ENCODE data around the gene FGGY.
"Not testable (repeated sequence)": the region's sequence is repeated elsewhere in the genome, so short reads cannot be mapped to it uniquely, and the experiment has no call there.

FGGY gene

DNA sequence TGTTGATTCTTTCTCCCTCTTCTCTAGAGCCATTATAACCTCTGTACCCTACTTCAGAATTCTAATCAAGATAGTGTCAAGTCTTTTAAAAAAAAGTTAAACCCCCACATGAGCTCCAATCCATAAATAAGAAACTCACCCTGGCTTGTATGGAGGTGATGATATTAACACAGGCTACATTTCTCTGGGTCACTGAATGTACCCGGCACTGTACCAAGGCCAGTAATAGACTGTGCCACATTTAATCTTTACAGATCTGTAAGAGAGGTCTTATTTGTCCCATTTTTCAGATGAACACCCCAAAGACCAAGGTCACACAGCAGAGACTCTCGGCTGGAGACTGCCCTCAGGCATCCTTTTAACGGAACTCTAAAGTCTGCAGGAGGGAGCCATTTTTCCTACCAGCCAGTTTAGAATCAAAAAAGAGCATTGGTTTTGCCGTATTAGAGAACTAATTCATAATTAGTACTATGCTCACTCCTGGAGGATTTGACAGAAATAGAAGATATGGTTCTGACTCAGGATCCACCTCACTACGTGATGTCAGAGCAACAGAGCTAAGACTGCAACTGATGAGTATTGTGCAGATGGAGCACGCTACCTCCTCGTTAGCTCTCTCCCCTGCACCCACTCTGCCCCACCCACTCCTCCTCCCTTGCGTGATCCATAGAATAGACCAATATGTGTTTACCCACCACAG lies 300.7 kb downstream of the FGGY start:
- DNase-seq, result no peak

DNA sequence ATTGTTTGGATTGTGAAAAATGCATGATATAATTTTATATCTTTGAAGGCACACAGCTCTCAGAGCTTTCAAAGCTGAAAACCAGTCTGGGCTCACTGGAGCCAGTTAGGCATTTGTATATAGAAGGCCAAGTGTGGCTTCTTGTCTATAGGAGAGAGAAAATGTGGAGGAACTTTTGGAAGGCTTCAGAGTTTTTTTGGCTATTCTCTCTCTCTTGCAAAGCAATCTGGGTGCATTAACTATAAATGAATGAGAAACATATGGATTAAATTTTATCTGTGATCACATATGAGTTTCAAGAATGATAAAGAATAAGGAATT lies 301.2 kb downstream of the FGGY start:
- DNase-seq, result no peak

DNA sequence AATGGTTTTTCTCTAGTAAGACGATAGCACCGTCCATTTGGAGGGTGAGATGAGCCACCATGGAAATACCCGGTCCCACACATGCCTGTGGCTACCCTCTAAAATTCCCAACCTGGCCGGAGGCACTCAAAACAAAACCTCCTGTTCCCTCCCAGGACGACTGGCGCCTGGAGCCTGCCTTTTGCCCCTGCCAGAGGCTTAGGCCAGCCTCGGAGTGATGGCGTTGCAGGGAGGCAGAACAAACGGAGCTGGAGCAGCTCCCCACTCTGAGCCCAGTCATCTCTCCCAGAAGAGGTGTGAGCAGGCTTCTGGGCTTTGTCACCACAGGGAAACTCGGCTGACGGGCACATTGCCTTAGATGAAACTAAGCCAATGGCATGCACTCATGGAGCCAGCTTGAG lies 304.1 kb downstream of the FGGY start:
- no peak for DNase-seq

DNA sequence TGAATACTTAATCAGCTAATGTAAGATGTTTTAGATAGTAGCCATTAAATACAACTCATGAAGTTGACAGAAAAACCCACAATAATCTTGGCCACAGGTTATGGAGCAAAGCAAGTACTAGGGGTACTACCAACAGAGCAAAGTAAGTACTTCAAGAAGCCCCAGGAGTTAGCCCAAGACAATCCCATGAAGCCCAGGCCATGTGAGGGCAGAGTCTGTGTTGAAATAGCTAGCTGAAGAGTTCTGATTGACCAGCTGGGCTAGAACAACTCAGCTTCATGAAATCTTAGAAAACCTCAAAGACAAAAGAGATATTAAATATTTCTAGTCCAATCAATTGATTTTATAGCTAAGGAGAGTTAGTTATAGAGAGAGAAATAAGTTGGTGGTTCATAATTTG lies 304.9 kb downstream of the FGGY start:
- no peak for DNase-seq

DNA sequence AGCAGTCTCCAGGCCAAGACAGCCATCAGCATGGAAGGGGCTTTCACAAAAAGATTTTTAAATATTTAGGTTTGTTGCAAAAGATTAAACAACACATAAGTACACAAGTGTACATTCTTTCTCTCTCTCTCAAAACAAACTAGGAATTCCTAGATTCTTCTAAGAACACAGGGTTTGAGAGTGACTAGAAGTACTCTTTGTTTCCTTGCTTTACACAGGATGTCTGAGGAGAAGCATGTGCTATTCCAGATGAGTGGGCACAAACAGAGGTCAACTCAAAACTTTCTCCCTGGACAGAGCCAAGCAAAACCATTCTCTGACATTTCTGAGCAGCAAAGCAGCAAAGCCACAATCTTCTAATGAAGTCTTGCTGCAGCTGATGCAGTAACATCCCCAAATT lies 307.3 kb downstream of the FGGY start:
- DNase-seq, result no peak

DNA sequence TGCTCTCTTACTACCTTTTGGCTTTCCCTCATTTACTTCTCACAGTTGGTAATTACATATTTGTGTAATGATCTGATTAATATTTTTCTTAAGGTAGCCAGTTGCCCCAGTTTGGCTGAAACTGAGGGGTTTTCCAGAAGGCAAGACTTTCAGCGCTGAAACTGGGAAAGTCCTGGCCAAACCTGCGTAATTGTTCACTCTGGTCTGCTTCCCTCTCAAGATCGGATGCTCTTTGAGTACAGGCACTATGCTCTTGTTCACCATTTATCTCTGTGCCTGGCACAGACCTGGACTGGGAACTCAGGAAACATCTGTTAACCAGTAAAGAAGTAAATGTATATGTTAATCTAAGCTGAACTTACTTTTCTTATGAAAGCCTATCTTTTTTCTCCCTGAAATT lies 308.3 kb downstream of the FGGY start:
- no peak for DNase-seq

DNA sequence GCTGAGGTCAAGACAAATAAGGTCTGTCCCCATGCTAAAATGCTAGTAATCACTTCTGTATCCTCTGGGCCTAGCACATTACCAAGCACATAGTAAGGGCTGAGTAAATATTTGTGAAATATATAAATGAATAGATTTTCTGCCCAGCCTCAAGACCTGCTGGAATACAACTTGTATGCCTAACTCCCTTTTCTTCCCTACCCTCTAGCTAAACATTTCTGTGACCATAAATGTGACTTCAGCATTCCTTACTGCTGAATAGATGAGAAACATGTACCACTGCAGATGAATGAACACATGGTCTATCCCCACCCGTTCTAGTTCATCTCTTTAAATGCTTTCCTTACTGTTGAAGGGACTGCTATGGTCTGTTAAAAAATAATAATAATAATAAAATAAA lies 308.9 kb downstream of the FGGY start:
- DNase-seq, result no peak

DNA sequence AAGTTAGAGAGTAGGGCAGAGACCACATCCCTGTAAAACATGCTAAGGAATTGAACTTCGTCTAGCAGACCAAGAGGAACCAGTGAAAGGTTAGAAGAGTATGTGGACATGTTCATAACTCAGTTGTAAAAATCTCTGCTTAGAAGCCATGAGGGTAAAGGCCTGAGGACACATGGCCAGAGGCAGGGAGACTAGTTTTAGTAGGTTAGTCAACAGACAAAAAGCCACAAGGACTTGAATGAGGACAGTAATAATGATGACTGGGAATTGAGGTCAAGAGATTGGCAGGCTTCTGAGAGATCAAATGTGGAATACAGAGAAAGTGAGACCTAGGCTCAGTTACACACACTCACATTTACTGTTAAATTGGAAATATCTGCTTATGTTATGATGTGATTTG lies 312.4 kb downstream of the FGGY start:
- DNase-seq, result no peak

DNA sequence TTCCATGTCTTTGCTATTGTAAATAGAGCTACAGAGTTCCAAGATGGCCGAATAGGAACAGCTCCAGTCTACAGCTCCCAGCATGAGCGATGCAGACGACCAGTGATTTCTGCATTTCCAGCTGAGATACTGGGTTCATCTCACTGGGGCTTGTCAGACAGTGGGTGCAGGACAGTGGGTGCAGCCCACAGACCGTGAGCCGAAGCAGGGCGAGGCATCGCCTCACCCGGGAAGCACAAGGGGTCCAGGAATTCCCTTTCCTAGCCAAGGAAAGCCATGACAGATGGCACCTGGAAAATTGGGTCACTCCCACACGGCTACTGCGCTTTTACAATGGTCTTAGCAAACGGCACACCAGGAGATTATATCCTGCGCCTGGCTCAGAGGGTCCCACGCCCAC lies 313.6 kb downstream of the FGGY start:
- DNase-seq, result not testable (repeated sequence)

DNA sequence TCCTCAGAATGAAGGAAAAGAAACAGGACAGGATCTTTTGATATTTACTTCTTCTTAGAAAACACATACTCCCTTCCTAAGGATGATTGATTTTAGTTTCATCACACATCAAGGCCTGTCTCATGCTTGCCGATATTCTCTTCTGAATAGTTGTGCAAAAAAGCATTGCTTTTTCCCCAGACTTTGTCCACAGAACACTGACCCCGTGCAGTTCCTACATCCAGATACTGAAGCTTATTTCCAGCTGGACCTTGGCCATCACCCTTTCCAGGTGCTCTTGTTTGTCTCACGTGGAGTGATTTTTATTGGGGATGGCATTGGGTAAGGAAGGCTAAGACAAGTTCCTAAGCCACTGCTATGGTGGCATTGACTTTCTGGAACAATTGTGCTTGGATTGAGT lies 320.5 kb downstream of the FGGY start:
- no peak for DNase-seq

DNA sequence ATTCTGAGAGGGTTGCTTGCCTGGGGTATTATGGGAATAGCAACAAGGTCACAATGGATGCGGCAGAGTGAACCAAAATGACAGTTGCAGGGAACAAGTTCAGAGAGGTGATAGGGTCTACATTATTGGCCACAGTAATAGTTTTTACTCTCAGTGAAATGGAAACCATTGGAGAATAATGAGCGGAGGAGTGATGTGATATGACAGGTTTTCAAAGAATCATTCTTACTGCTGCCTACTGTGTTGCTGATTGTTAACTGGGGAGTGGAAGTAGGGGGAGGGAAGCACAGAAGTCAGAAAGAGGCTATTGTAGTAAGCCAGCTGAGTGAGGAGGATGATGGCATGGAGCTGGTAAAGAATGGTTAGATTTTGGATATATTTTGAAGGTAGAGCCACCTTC lies 322.7 kb downstream of the FGGY start:
- no peak for DNase-seq

DNA sequence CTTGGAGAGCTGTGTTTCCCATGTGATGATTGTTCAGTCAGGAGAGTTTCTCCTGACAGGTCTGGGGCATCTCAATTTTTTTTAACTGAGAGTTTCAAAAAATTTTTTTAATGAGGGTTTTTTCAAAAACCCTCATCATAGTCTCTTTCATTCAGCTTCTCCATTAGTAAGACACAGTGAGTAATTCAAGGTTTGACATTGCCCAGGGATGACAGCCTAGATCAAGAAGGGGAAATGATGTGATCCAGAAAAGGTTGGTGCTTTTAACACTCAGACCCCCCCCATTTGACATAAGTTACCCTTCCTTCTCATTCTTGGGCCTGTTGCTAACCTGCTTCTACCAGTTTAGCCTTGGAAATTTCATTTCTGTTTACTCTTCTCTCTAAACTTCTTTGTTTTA lies 328.5 kb downstream of the FGGY start:
- no peak for DNase-seq

DNA sequence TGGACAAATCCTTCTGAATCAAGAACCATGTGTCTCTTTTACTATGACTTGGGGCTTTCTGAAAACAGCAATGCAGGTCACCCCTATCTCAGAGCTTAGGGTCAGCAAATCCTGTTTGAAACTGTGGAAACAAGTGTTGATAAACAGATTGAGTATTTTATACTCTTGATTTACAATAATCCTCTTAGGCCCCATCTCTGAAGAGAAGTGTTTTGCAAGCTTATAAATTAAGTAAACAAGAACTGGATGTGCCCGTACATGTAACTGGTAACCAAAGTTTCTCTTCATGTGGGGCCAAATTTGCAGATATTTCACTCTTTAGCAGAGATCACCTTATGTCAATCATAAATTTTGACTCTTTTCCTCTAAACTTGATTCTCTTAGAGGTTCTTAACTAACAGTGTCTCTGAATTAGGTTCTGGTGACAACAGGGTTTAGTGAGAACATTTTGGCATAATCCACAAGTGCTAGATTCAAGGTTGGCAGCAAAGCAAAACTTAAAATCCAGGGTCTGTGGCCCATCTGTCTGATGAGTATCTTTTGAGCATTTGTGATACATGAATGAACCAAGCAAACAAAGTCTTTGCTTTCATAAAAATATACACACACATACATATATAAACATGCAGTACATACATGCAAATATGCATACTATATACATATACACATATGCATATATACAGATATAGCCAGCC lies 334.8 kb downstream of the FGGY start:
- no peak for DNase-seq

DNA sequence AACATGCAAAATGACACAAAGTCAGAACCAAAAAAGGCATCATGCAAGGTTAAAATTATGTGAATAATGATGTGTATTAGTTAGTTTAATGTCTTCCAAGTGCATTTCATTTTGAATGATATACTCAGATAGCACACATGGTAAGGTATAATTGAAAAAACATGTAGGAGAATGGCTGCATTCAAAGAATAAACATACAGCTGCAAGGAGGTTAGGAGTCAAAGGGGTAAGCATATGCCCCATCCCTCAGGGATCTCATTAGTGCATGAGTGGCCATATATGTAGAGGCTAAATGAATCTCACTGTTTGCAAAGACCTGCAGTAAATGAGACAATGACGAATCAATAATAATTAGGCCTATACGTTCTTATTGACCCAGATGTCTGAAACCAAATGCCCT lies 338.2 kb downstream of the FGGY start:
- no peak for DNase-seq

DNA sequence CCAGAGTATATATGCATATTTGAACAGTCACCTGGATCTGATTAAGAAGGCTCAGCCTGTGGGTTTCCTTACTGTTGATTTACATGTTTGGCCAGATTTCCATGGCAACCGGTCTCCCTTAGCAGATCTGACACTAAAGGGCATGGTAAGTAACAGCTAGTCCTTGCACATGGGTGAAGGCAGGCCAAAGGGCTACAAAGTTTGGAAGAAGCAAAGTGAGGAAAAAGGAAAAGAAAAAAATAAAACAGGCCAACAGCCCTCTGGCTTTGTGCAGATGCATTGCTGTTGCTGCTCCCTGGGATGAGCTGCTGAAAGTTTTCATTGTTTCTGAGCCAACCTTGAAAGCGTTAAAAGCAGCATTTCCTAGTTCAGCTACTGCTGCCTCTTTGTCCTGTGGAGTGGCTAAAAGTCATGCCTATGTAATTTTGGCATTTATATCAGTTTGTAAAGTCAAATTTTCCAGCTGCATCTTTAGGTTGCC lies 341.4 kb downstream of the FGGY start:
- DNase-seq, result no peak

DNA sequence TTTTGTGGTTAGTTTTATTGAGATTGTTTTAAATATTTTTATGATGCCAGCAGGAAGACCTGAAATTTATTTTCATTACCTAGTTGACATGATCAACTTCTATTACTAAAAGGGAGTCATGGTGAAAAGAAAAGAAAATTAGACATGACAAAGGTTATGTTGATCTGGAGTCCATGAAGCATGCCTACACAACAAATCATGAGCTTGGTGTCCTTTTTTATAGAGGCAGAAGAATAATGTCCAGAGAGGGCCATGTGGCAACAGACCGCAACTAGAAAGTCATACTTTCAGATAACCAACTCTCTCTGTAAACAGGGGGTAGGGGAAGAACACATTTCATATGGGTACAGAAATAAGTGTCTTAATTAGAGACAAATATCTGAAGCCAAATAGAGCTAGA lies 342.4 kb downstream of the FGGY start:
- no peak for DNase-seq

DNA sequence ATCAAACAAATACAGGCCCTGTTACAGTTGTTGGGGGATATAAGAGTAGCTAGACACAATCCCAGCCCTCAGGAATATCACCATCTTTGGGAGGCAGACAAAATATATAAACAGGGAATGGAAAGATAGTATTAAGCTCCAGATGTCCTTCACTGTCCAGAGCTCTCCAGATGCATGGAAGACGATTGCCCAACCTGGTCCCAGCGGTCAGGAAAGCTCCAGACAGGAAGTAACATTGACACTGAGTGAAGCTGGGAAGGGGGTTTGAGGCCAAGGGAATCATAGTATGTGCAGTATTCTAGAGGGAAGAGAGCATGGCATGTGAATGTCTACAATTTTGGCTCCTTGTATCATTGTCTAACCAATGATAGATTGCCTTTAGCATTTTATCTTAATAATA lies 344.0 kb downstream of the FGGY start:
- no peak for DNase-seq

DNA sequence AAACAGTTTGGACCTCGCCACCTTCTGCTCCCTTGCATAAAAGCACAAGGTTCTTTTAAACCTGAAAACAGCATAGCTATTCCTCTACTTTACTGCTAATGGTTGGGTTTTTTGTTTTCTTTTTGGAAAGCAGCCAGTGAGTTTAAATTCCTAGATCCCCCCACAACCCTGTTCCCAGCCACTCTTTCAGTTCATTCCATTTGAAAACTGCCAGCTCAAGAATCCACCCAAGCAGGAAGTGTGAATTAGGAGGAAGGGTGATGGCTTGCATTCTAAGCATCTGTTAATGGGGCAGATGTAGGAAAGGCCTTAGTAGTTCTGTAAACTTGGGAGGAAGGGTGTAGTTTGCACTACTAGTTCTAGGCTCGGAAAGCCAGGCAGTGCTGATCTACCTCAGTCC lies 344.9 kb downstream of the FGGY start:
- no peak for DNase-seq

DNA sequence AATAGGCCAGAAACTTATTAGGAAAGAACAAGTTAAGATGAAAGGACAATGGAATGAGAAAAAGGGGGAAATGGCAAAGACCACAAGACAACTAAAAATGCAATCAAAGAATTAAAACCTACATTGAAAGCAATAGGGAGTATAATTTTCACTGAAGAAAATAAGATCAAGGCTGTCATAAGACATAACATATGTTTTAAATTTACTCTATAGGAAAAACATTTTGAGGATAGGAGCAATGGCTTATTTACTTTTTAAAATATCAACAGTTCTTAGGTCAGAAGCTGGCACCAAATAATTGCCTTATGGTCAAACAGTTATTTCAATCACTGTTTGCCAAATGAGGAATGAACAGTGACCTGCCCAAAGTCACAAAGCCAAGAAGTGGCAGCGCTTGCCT lies 346.6 kb downstream of the FGGY start:
- no peak for DNase-seq

DNA sequence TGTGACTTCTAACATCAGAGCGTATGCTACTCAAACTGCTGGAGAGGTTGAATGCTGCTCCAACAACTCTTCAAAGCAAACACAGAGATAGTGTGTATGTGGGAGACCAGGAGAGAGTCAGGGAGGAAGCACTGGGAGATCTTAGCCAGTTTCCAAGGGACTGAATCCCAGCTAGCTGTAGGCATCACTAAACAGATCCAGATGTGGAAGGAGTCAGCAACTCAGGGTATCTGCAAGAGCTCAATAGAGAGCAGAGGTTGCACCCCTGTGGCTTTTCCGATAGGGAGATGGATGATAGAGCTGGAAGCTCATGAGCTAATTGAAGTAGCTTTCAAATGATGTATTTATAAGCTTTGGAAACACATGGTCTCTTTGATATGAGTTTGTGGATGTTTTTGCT lies 349.0 kb downstream of the FGGY start:
- DNase-seq, result no peak

DNA sequence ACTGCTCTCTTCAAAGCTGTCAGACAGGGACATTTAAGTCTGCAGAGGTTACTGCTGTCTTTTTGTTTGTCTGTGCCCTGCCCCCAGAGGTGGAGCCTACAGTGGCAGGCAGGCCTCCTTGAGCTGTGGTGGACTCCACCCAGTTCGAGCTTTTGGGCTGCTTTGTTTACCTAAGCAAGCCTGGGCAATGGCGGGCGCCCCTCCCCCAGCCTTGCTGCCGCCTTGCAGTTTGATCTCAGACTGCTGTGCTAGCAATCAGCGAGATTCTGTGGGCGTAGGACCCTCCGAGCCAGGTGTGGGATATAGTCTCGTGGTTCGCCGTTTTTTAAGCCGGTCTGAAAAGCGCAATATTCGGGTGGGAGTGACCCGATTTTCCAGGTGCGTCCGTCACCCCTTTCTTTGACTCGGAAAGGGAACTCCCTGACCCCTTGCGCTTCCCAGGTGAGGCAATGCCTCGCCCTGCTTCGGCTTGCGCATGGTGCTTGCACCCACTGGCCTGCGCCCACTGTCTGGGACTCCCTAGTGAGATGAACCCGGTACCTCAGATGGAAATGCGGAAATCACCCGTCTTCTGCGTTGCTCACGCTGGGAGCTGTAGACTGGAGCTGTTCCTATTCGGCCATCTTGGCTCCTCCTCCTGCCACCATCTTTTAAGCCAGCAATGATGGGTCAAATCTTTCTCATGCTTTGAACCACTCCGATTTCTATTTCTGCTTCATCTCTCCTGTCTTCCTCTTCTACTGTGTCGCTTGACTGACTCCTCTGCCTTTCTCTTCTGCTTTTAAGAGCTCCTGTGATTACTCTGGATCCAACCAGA lies 356.5 kb downstream of the FGGY start:
- not testable (repeated sequence) for DNase-seq

DNA sequence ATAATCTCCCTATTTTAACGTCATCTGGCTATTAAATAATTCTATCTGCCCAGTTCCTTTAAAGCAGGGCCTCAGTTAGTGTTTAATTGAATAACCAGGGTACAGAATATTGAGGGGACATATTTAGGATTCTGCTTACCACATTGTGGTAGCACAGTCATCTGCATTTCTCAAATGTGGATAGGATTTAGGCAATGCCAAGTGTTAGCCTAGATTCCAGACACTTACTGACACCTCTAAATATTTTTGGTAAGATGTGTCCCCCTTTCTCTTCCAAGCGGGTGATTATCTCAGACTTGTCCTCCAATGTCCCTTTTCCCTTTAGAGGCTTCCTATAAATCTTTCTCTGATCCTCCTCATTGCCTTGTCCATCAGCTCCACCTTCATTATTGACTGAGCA lies 357.1 kb downstream of the FGGY start:
- DNase-seq, result no peak

DNA sequence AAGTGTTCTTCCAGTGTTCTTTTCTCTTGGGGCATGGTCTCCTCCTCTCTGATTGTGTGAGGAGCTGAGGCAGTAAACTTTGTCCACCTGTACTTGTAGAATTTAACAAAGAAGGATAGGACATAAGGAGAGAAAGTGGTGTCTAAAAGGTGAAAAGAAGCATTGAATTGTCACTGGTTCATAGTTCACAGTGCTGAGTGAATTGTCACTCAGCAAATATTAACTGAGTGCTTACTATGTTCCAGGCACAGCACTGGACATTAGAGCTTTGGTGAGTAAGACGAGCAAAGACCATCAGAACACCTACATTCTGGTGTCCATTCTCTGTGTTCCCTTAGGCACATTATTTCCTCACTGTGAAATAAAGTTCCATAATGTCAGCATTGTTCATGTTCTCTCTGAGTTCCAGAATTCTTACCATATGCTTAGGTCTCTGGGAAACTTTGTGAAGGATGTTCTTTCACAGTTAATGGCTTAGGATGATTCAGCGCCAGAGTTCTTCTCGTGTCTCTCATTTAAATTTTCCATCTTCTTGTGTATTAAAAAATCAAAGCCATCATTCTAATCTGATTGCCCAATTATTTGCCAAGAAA lies 361.1 kb downstream of the FGGY start:
- DNase-seq, result no peak

DNA sequence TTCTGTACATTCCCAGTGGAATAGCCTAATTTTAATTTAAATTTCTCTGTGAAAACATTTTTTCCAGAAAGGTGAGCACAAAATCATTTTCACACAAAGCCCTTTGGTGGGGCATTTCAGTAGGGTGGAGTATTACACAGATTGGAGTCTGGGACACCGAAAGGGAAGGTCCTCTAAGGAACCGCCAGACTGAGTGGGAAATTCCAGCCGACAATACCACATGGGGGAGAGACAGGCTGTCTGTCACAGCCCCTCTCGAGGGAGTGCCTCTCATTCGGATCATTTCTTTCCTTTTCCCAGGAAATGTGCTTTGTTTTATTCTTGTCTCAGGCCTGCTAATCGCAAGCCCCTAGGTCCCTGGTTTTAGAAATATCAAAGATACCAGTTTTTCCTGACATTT lies 367.3 kb downstream of the FGGY start:
- DNase-seq, result no peak
